Neural cell (in vitro differentiated cells): ENCODE measurements around the gene SND1. TPM values are rescaled to one million over a fixed set of nuclear protein-coding genes. Genes with fewer than 3 reads are reported as not detected.
"Not testable (repeated sequence)": the region's sequence is repeated elsewhere in the genome, so short reads cannot be mapped to it uniquely, and the experiment has no call there.

Source experiments
- H2AFZ ChIP-seq: fragments of 200-600, 300-800 bp; sonication (generic), shearing (Covaris generic); 2 replicates; pipeline ENCODE4 v1.6.0; 2014; ENCODE audit warnings: low read depth, mild to moderate bottlenecking, antibody characterized with exemption, low read length, moderate library complexity
- H3F3A ChIP-seq: fragments of 200-600 bp; shearing (Covaris generic); 2 replicates; pipeline ENCODE4 v1.6.1; 2016; ENCODE audit warnings: mild to moderate bottlenecking, moderate library complexity, mixed read lengths, antibody characterized with exemption, low read length; ENCODE audit not compliant: insufficient read depth, poor library complexity, severe bottlenecking
- H3K27ac ChIP-seq: fragments of 200-600, 300-800 bp; sonication (generic), shearing (Covaris generic); 2 replicates; pipeline ENCODE4 v1.5.1; 2014; ENCODE audit warnings: mild to moderate bottlenecking, low read length, moderate library complexity
- H3K27me3 ChIP-seq: fragments of 300-800, 200-600 bp; sonication (generic), shearing (Covaris generic); 2 replicates; pipeline ENCODE4 v1.6.0; 2014; ENCODE audit warnings: mild to moderate bottlenecking, low read depth, low read length, moderate library complexity; ENCODE audit not compliant: insufficient read depth
- H3K36me3 ChIP-seq: fragments of 300-800, 200-600 bp; sonication (generic), shearing (Covaris generic); 2 replicates; pipeline ENCODE4 v1.5.1; 2014; ENCODE audit warnings: mild to moderate bottlenecking, antibody characterized with exemption, low read length, moderate library complexity; ENCODE audit not compliant: insufficient read depth
- H3K4me2 ChIP-seq: fragments of 300-800, 200-600 bp; sonication (generic), shearing (Covaris generic); 2 replicates; pipeline ENCODE4 v1.6.0; 2014; ENCODE audit warnings: mild to moderate bottlenecking, low read length
- H3K4me3 ChIP-seq: fragments of 300-800, 200-600 bp; sonication (generic), shearing (Covaris generic); 2 replicates; pipeline ENCODE4 v1.5.1; 2014; ENCODE audit warnings: mild to moderate bottlenecking, low read length, moderate library complexity
- H3K79me2 ChIP-seq: fragments of 200-600 bp; shearing (Covaris generic); replicated peaks from 2 replicates; pipeline ENCODE4 v1.6.0; 2014; ENCODE audit warnings: mild to moderate bottlenecking, low read length, moderate library complexity; ENCODE audit not compliant: insufficient read depth
- H3K9ac ChIP-seq: fragments of 300-800, 200-600 bp; sonication (generic), shearing (Covaris generic); 2 replicates; pipeline ENCODE4 v1.6.1; 2016; ENCODE audit warnings: mild to moderate bottlenecking, low read length, mixed read lengths
- H3K9me2 ChIP-seq: fragments of 200-600 bp; shearing (Covaris generic); 2 replicates; pipeline ENCODE4 v1.6.1; 2016; ENCODE audit warnings: mild to moderate bottlenecking, low read length, mixed read lengths; ENCODE audit not compliant: insufficient read depth
- H3K9me3 ChIP-seq: fragments of 200-600, 300-800 bp; sonication (generic), shearing (Covaris generic); 2 replicates; pipeline ENCODE4 v1.6.1; 2016; ENCODE audit warnings: mild to moderate bottlenecking, mixed run types, low read length, moderate library complexity, mixed read lengths
- H4K20me1 ChIP-seq: fragments of 200-600 bp; shearing (Covaris generic); 2 replicates; pipeline ENCODE4 v1.6.1; 2016; ENCODE audit warnings: mild to moderate bottlenecking, mixed run types; ENCODE audit not compliant: insufficient read depth
- CTCF ChIP-seq: fragments of 450-650 bp; IDR thresholded peaks from 2 replicates; pipeline ENCODE4 v1.5.1; 2014; ENCODE audit warnings: antibody characterized with exemption, mild to moderate bottlenecking, moderate library complexity; ENCODE audit not compliant: poor library complexity, severe bottlenecking
- REST ChIP-seq: IDR thresholded peaks from 2 replicates; pipeline ENCODE4 v1.6.1; 2012; ENCODE audit warnings: borderline replicate concordance
- SMC3 ChIP-seq: fragments of 450-650 bp; conservative IDR thresholded peaks from 2 replicates; pipeline ENCODE4 v1.6.1; 2014; ENCODE audit warnings: antibody characterized with exemption, mild to moderate bottlenecking, moderate library complexity; ENCODE audit not compliant: poor library complexity
- TAF1 ChIP-seq: IDR thresholded peaks from 2 replicates; pipeline ENCODE4 v1.6.1; 2012; ENCODE audit warnings: low read depth
- polyA plus RNA-seq: library from polyadenylated mRNA; depleted of rRNA; stranded (reverse); fragments of >200 nt; gene quantifications from 2 replicates; pipeline ENCODE4 v1.2.3, GENCODE V29; 2014

The SND1 gene
- polyA plus RNA-seq, 1 donor from 2014 or later: 37.4 TPM

GRCh38 chr7:128108641-128109423 lies 456.8 kb downstream of the SND1 start:
- no peak for TF ChIP-seq SMC3
- TF ChIP-seq TAF1: no peak
- Histone ChIP-seq H3K27me3 (peaks cover 8% of the 10 kb centered on the region), H3K9me2 (no peaks in the 10 kb centered on the region), H3K9me3 (no peaks in the 10 kb centered on the region), H3K27ac (no peak overlapping the region), H3K79me2 (no peaks in the 10 kb centered on the region), H3K4me3 (no peak overlapping the region), H2AFZ (no peak overlapping the region), H3K9ac (no peak overlapping the region), H3K36me3 (no peaks in the 10 kb centered on the region), H3F3A (no peaks in the 10 kb centered on the region), H3K4me2 (no peak overlapping the region), H4K20me1 (no peaks in the 10 kb centered on the region)

- not testable (repeated sequence) for H3K4me2 ChIP-seq, H3K36me3 ChIP-seq, H3K9me3 ChIP-seq, H3K27me3 ChIP-seq, H3K4me3 ChIP-seq, H3K9ac ChIP-seq, H3K79me2 ChIP-seq, H3K27ac ChIP-seq, H3K9me2 ChIP-seq, H4K20me1 ChIP-seq, H3F3A ChIP-seq, H2AFZ ChIP-seq
These were observed 457.5 kb downstream of the SND1 start for GRCh38 chr7:128109424-128109969.

GRCh38 chr7:128110641-128111364 lies 458.8 kb downstream of the SND1 start:
- no peaks in the 10 kb centered on the region for H3K9me3 ChIP-seq

More at GRCh38 chr7:128110641-128111364, 458.8 kb downstream of the SND1 start:
- no peak overlapping the region for H3K4me3 ChIP-seq
- no peak overlapping the region for H3K4me2 ChIP-seq
- H3K36me3 ChIP-seq: no peaks in the 10 kb centered on the region
- no peak overlapping the region for H2AFZ ChIP-seq
- no peaks in the 10 kb centered on the region for H3K27me3 ChIP-seq
- H3K27ac ChIP-seq: no peak overlapping the region
- no peaks in the 10 kb centered on the region for H3F3A ChIP-seq
- H3K79me2 ChIP-seq: no peaks in the 10 kb centered on the region
- no peaks in the 10 kb centered on the region for H4K20me1 ChIP-seq
- no peaks in the 10 kb centered on the region for H3K9me2 ChIP-seq
- TF ChIP-seq REST (no peak), CTCF (no peak), TAF1 (no peak)
- H3K9ac ChIP-seq: no peak overlapping the region
